Measurements from ENCODE around the gene SUSD4. TPM values are rescaled to one million over a fixed set of nuclear protein-coding genes. Genes with fewer than 3 reads are reported as not detected.

SUSD4 gene
- total and polyA plus RNA-seq, 2 donors (not counting 3 experiments of a cell fraction or from before 2014, with no cell fraction given) = not detected

GRCh38 chr1:223319905-223320580, 43.9 kb downstream of the SUSD4 start:
- no TSS peak for BruUV-seq (replicated peaks)
- Histone ChIP-seq H3K36me3 (ENCODE audit: control insufficient read depth in 2 of 2, extremely low read depth in 1 of 2, insufficient read depth in 2 of 2, low read length in 2 of 2) (no peaks in the 10 kb centered on the region), H3K79me2 (ENCODE audit: control insufficient read depth, insufficient read depth, low read length) (no peaks in the 10 kb centered on the region), H3K27me3 (ENCODE audit: control insufficient read depth in 2 of 2, insufficient read depth in 2 of 2, low read length in 2 of 2) (no peaks in the 10 kb centered on the region), H4K20me1 (replicated peaks; ENCODE audit: control insufficient read depth, extremely low read depth, insufficient read depth, low read length) (no peaks in the 10 kb centered on the region), H3K9ac (replicated peaks; ENCODE audit: extremely low read depth, insufficient read depth, low read length) (no peak overlapping the region), H3K27ac (ENCODE audit: insufficient read depth, low read depth, low read length) (no peak overlapping the region), H3K4me1 (ENCODE audit: control insufficient read depth, extremely low read depth, insufficient read depth, low read length) (no peaks in the 10 kb centered on the region), H3K4me3 (replicated peaks in 1 of 3; ENCODE audit: insufficient read depth in 1 of 3, low read depth in 1 of 3, low read length in 3 of 3) (no peak overlapping the region), H3K9me3 (replicated peaks; ENCODE audit: control insufficient read depth, insufficient read depth, low read length) (no peaks in the 10 kb centered on the region), H3K4me2 (ENCODE audit: insufficient read depth, low read length) (no peak overlapping the region), H2AFZ (ENCODE audit: low read depth, low read length) (no peak overlapping the region), H3K9me1 (replicated peaks; ENCODE audit: control insufficient read depth, extremely low read depth, insufficient read depth, low read length) (no peaks in the 10 kb centered on the region)
- dilution Hi-C loops (cut with MboI; ENCODE audit: extremely low pct_ligation_motif_present, low sequenced_read_pairs) = no loop called here
- no peak for FAIRE-seq
- intact Hi-C loops (cut with micrococcal nuclease) = no loop called here
- no peak for DNase-seq (ENCODE audit: low read depth, low spot score)
- CTCF ChIA-PET = no interaction called here
- TF ChIP-seq POLR2AphosphoS5 (IDR thresholded peaks at IDR 0.05; ENCODE audit: insufficient read depth, low read depth, low read length) = no peak
- TF ChIP-seq MAX (IDR thresholded peaks at IDR 0.05; ENCODE audit: insufficient read depth, insufficient read length) = no peak
- no peak for TF ChIP-seq GATA2 (IDR thresholded peaks at IDR 0.05; ENCODE audit: insufficient read depth, insufficient read length, low read depth, low read length)
- POLR2A ChIA-PET = no interaction called here

GRCh38 chr1:223319398-223319797, 44.6 kb downstream of the SUSD4 start:
- Histone ChIP-seq H3K4me3 (replicated peaks in 1 of 3; ENCODE audit: insufficient read depth in 1 of 3, low read depth in 1 of 3, low read length in 3 of 3) (no peak overlapping the region), H4K20me1 (replicated peaks; ENCODE audit: control insufficient read depth, extremely low read depth, insufficient read depth, low read length) (no peaks in the 10 kb centered on the region), H3K9me3 (replicated peaks; ENCODE audit: control insufficient read depth, insufficient read depth, low read length) (no peaks in the 10 kb centered on the region), H3K36me3 (ENCODE audit: control insufficient read depth in 2 of 2, extremely low read depth in 1 of 2, insufficient read depth in 2 of 2, low read length in 2 of 2) (no peaks in the 10 kb centered on the region), H2AFZ (ENCODE audit: low read depth, low read length) (no peak overlapping the region), H3K9ac (replicated peaks; ENCODE audit: extremely low read depth, insufficient read depth, low read length) (no peak overlapping the region), H3K4me2 (ENCODE audit: insufficient read depth, low read length) (no peak overlapping the region), H3K27me3 (ENCODE audit: control insufficient read depth in 2 of 2, insufficient read depth in 2 of 2, low read length in 2 of 2) (no peaks in the 10 kb centered on the region), H3K79me2 (ENCODE audit: control insufficient read depth, insufficient read depth, low read length) (no peaks in the 10 kb centered on the region), H3K4me1 (ENCODE audit: control insufficient read depth, extremely low read depth, insufficient read depth, low read length) (no peaks in the 10 kb centered on the region), H3K9me1 (replicated peaks; ENCODE audit: control insufficient read depth, extremely low read depth, insufficient read depth, low read length) (no peaks in the 10 kb centered on the region), H3K27ac (ENCODE audit: insufficient read depth, low read depth, low read length) (no peak overlapping the region)
- no TSS peak for BruUV-seq (replicated peaks)
- intact Hi-C loops (cut with micrococcal nuclease) = no loop called here
- ChIA-PET CTCF (no interaction called here), POLR2A (no interaction called here)
- FAIRE-seq (no peak), DNase-seq (ENCODE audit: low read depth, low spot score) (no peak)
- dilution Hi-C loops (cut with MboI; ENCODE audit: extremely low pct_ligation_motif_present, low sequenced_read_pairs) = no loop called here
- TF ChIP-seq POLR2AphosphoS5 (IDR thresholded peaks at IDR 0.05; ENCODE audit: insufficient read depth, low read depth, low read length) (no peak), CTCF (IDR thresholded peaks at IDR 0.05; ENCODE audit: extremely low read depth in 1 of 2, insufficient read depth in 1 of 2, low read depth in 1 of 2, low read length in 2 of 2) (no peak), GATA2 (IDR thresholded peaks at IDR 0.05; ENCODE audit: insufficient read depth, insufficient read length, low read depth, low read length) (no peak), MAX (IDR thresholded peaks at IDR 0.05; ENCODE audit: insufficient read depth, insufficient read length) (no peak), JUN (IDR thresholded peaks at IDR 0.05; ENCODE audit: borderline replicate concordance, insufficient read depth, insufficient read length, low read depth) (no peak), POLR2A (IDR thresholded peaks at IDR 0.05; ENCODE audit: low read depth, low read length) (no peak), FOS (IDR thresholded peaks at IDR 0.05; ENCODE audit: borderline replicate concordance, insufficient read depth, low read length) (no peak), EZH2 (IDR thresholded peaks at IDR 0.05; ENCODE audit: borderline replicate concordance, low read depth, low read length, severe bottlenecking) (no peak), MYC (IDR thresholded peaks at IDR 0.05; ENCODE audit: low read depth, low read length) (no peak)
